Nucleus accumbens (tissue), 56 donors: ENCODE data around the gene WBP1L.

Experiments
- DNase-seq, 56 donors: peaks; one replicate each; lab custom pipeline; 2025; lab: John Stamatoyannopoulos, UW

The WBP1L gene

GRCh38 chr10:102776779-102777456, 33.2 kb downstream of the WBP1L start:
- DNase-seq: peak in 37 of 56 donors; percentile 11 to 55 (median 32)

- no peak for DNase-seq
Measured at GRCh38 chr10:102777711-102778453, 34.1 kb downstream of the WBP1L start.

GRCh38 chr10:102778781-102779180, 35.0 kb downstream of the WBP1L start:
- no peak for DNase-seq

- no peak for DNase-seq
Measured at GRCh38 chr10:102779680-102780526, 36.2 kb downstream of the WBP1L start.

- no peak for DNase-seq
Measured at GRCh38 chr10:102780527-102780808, 36.7 kb downstream of the WBP1L start.

- DNase-seq: no peak
Measured at GRCh38 chr10:102781090-102781920, 37.6 kb downstream of the WBP1L start.

GRCh38 chr10:102781921-102782557, 38.3 kb downstream of the WBP1L start:
- no peak for DNase-seq

- DNase-seq: no peak
Measured at GRCh38 chr10:102782673-102783551, 39.2 kb downstream of the WBP1L start.

GRCh38 chr10:102783568-102783967, 39.8 kb downstream of the WBP1L start:
- DNase-seq: no peak

GRCh38 chr10:102785818-102786217, 42.1 kb downstream of the WBP1L start:
- DNase-seq: no peak

GRCh38 chr10:102791754-102792395, 48.1 kb downstream of the WBP1L start:
- no peak for DNase-seq

- DNase-seq: no peak
Measured at GRCh38 chr10:102795453-102796406, 52.0 kb downstream of the WBP1L start.

GRCh38 chr10:102796407-102797176, 52.8 kb downstream of the WBP1L start:
- peak in 50 of 56 donors; percentile 16 to 83 (median 54) for DNase-seq

GRCh38 chr10:102799691-102800471, 56.1 kb downstream of the WBP1L start:
- DNase-seq: peak in 10 of 56 donors; percentile 11 to 42 (median 22)

GRCh38 chr10:102800611-102801335, 57.0 kb downstream of the WBP1L start:
- no peak for DNase-seq
